ENCODE data around the gene STX8.

STX8 gene

GRCh38 chr17:9470171-9470570 is 105.4 kb downstream of the STX8 start:
- Histone ChIP-seq H3K27me3 (no peaks in the 10 kb centered on the region), H3K4me3 (ENCODE audit: low read depth, low read length) (no peak overlapping the region), H3K4me1 (no peaks in the 10 kb centered on the region), H3K36me3 (no peaks in the 10 kb centered on the region), H3K9me3 (no peaks in the 10 kb centered on the region)
- TF ChIP-seq, protein P1, sequence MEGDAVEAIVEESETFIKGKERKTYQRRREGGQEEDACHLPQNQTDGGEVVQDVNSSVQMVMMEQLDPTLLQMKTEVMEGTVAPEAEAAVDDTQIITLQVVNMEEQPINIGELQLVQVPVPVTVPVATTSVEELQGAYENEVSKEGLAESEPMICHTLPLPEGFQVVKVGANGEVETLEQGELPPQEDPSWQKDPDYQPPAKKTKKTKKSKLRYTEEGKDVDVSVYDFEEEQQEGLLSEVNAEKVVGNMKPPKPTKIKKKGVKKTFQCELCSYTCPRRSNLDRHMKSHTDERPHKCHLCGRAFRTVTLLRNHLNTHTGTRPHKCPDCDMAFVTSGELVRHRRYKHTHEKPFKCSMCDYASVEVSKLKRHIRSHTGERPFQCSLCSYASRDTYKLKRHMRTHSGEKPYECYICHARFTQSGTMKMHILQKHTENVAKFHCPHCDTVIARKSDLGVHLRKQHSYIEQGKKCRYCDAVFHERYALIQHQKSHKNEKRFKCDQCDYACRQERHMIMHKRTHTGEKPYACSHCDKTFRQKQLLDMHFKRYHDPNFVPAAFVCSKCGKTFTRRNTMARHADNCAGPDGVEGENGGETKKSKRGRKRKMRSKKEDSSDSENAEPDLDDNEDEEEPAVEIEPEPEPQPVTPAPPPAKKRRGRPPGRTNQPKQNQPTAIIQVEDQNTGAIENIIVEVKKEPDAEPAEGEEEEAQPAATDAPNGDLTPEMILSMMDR (IDR thresholded peaks at IDR 0.05; ENCODE audit: low read depth, low read length): no peak
- DNase-seq: no peak

- no peaks in the 10 kb centered on the region for H3K4me1 ChIP-seq
- TF ChIP-seq, protein P1 (IDR thresholded peaks at IDR 0.05; ENCODE audit: low read depth, low read length): no peak
Measured at GRCh38 chr17:9468937-9469336, 106.7 kb downstream of the STX8 start.

GRCh38 chr17:9468532-9468931 is 107.1 kb downstream of the STX8 start:
- no peaks in the 10 kb centered on the region for H3K36me3 ChIP-seq
- DNase-seq: no peak
- no peaks in the 10 kb centered on the region for H3K27me3 ChIP-seq
- TF ChIP-seq, protein P1 (IDR thresholded peaks at IDR 0.05; ENCODE audit: low read depth, low read length): no peak
- no peaks in the 10 kb centered on the region for H3K4me1 ChIP-seq
- no peaks in the 10 kb centered on the region for H3K9me3 ChIP-seq
- H3K4me3 ChIP-seq (ENCODE audit: low read depth, low read length): no peak overlapping the region

More at GRCh38 chr17:9468937-9469336, 106.7 kb downstream of the STX8 start:
- H3K36me3 ChIP-seq: no peaks in the 10 kb centered on the region
- DNase-seq: no peak
- H3K27me3 ChIP-seq: no peaks in the 10 kb centered on the region
- H3K4me3 ChIP-seq (ENCODE audit: low read depth, low read length): no peak overlapping the region
- H3K9me3 ChIP-seq: no peaks in the 10 kb centered on the region

DNA sequence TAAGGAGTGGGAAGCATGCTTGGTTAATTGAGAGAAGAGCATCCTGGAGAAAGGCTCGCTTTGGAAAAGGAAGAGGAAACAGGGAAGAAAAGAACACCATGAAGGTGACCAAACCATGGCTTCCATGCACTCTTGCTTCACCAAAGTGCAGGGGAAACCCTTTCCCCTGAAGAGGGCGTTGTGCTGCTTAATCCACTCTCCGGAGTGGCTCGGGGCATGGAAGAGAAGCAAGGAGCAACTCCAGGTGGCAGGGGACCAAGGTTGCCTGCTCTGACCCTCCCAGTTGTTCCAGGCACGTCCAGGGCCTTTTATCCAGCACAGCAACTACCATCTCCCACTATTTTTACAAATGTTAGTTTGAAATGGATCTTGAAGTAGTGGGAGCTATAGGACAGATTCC is 108.1 kb downstream of the STX8 start:
- H3K36me3 ChIP-seq: no peaks in the 10 kb centered on the region
- TF ChIP-seq, protein P1 (IDR thresholded peaks at IDR 0.05; ENCODE audit: low read depth, low read length): no peak
- no peaks in the 10 kb centered on the region for H3K9me3 ChIP-seq
- H3K4me1 ChIP-seq: no peaks in the 10 kb centered on the region
- DNase-seq: no peak
- no peak overlapping the region for H3K4me3 ChIP-seq (ENCODE audit: low read depth, low read length)
- no peaks in the 10 kb centered on the region for H3K27me3 ChIP-seq

DNA sequence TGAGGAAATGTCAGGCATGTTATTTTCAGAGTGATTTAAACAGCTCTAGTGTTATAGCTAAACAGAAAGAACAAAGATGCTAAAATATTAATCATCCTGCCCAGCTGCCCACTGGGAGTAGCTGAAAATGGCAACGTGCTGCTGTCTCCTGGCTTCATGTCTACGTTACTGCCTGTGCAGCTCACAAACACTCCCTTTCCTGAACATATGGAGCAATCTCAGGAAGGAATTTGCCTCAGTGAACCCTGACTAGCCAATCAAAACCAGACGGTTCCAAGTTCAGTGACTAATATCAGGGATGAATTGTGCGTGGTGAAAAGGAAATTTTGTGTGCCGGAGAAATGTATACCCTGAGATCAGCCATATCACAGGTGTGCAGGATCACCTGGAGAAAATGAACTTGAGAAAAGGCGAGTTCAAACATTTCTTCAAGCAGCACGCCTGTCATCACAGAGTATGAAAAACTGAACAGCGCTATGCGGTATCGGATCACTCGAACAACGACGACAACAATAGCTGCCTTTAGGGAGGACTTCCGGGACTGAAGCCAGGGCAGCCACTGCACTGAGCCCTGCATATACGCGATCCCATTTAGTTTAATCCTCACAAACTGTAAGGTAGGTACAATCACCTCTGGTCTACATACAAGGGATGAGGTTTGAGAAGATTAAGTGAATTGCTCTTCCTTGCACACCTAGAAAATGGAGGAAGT is 110.3 kb downstream of the STX8 start:
- no peaks in the 10 kb centered on the region for H3K9me3 ChIP-seq
- H3K27me3 ChIP-seq: no peaks in the 10 kb centered on the region
- H3K36me3 ChIP-seq: no peaks in the 10 kb centered on the region
- DNase-seq: no peak
- H3K4me3 ChIP-seq (ENCODE audit: low read depth, low read length): no peak overlapping the region
- TF ChIP-seq, protein P1 (IDR thresholded peaks at IDR 0.05; ENCODE audit: low read depth, low read length): no peak
- H3K4me1 ChIP-seq: no peaks in the 10 kb centered on the region

DNA sequence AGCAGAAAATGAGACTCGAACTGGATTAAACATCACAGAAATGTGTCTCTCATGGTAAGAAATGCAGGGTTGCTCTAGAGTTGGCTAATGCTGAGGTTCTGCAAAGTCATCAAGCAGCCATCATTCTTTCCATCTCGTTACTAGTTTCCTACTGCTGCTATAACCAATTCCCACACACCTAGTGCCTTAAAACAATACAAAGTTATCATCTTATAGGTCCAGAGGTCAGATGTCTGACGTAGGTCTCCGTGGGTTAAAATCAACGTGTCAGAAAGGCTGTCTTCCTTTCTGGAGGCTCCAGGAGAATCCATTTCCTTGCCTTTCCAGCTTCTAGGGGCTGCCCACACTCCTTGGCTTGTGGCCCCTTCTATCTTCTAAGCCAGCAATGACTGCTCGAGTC is 118.6 kb downstream of the STX8 start:
- Histone ChIP-seq H3K9me3 (no peaks in the 10 kb centered on the region), H3K4me1 (no peaks in the 10 kb centered on the region), H3K36me3 (no peaks in the 10 kb centered on the region), H3K4me3 (ENCODE audit: low read depth, low read length) (no peak overlapping the region), H3K27me3 (no peaks in the 10 kb centered on the region)
- TF ChIP-seq, protein P1 (IDR thresholded peaks at IDR 0.05; ENCODE audit: low read depth, low read length): no peak
- no peak for DNase-seq
